AG04449 (cell line): ENCODE data around the gene ZFAND2A.

Source experiments
- CTCF ChIA-PET: fragments of 350-600 bp; formaldehyde crosslinking; extraction: SDS; loops from one replicate; lab custom pipeline; 2021; ENCODE audit warnings: antibody characterized with exemption; lab: Yijun Ruan, JAX
- POLR2A ChIA-PET: fragments of 400-600, 350-600 bp; formaldehyde crosslinking; extraction: SDS; loops from one replicate; lab custom pipeline; 2020; ENCODE audit warnings: antibody characterized with exemption, inconsistent platforms; lab: Yijun Ruan, JAX
- DNase-seq: peaks from one replicate; pipeline ENCODE4 v3.0.0-alpha.2; 2010; ENCODE audit warnings: low read depth, low spot score
- H3K4me3 ChIP-seq: 2 replicates; pipeline ENCODE4 v1.5.1; 2011; ENCODE audit warnings: low read depth, mild to moderate bottlenecking, control low read depth, low read length
- TF ChIP-seq, protein P1 (sequence below): IDR thresholded peaks from one replicate; pipeline ENCODE4 v1.5.1; 2011; ENCODE audit warnings: mild to moderate bottlenecking, moderate library complexity, low read length, control low read depth, inconsistent platforms; ENCODE audit not compliant: insufficient read depth; ENCODE audit errors: missing control alignments

Gene ZFAND2A

GRCh38 chr7:1103789-1104515 lies 56.0 kb downstream of the ZFAND2A start:
- POLR2A ChIA-PET: no interaction called here
- TF ChIP-seq, protein P1, sequence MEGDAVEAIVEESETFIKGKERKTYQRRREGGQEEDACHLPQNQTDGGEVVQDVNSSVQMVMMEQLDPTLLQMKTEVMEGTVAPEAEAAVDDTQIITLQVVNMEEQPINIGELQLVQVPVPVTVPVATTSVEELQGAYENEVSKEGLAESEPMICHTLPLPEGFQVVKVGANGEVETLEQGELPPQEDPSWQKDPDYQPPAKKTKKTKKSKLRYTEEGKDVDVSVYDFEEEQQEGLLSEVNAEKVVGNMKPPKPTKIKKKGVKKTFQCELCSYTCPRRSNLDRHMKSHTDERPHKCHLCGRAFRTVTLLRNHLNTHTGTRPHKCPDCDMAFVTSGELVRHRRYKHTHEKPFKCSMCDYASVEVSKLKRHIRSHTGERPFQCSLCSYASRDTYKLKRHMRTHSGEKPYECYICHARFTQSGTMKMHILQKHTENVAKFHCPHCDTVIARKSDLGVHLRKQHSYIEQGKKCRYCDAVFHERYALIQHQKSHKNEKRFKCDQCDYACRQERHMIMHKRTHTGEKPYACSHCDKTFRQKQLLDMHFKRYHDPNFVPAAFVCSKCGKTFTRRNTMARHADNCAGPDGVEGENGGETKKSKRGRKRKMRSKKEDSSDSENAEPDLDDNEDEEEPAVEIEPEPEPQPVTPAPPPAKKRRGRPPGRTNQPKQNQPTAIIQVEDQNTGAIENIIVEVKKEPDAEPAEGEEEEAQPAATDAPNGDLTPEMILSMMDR: no peak
- DNase-seq: no peak
- H3K4me3 ChIP-seq: no peak overlapping the region
- CTCF ChIA-PET: interaction anchor here (0.9 to 6.0 kb wide), 7 partner anchors 10 to 111 kb away, joined by 3 to 21 read pairs (median 4); no protein-coding TSS in a partner anchor

DNA sequence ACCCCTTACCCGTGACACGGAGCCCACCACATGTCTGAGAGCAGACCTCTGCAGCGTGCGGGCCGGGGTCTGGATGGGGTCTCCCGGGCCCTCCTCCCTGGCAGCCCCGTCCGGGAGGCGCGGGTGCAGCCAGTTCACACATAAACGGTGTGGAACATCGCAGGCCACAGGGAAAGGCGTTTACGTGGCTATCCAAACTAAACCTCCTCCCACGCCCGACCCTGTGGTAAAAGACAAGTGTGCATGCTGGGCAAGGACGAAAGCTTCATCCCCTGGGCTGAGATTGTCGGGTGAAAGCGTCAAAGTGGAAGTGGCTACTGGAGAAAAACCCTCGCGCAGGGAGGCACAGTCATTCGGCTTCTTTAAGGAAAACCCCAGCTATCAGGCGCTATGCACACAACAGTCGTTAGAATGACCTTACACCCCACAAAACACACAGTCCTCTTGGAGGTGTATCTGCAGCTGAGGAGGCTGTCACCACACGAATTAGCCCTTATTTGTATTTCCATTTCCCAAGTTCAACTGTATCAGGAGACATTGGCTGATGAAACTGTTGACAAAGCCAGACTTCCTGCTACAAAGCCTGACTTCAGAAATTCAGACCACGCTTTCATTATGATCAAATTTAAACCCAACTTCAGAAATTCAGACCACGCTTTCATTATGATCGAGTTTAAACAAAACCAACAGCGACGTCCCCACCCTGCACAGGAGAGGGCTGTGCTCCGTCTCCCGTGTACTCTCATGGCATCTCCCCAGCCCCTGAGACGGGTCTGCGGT lies 56.8 kb downstream of the ZFAND2A start:
- no peak for DNase-seq
- ChIA-PET POLR2A (no interaction called here), CTCF (interaction anchor here (0.9 to 6.0 kb wide), 3 partner anchors 17 to 110 kb away, joined by 3 to 21 read pairs (median 12); no protein-coding TSS in a partner anchor)
- TF ChIP-seq, protein P1: no peak
- no peak overlapping the region for H3K4me3 ChIP-seq
